Measurements from ENCODE around the gene SIDT1.

The SIDT1 gene

DNA sequence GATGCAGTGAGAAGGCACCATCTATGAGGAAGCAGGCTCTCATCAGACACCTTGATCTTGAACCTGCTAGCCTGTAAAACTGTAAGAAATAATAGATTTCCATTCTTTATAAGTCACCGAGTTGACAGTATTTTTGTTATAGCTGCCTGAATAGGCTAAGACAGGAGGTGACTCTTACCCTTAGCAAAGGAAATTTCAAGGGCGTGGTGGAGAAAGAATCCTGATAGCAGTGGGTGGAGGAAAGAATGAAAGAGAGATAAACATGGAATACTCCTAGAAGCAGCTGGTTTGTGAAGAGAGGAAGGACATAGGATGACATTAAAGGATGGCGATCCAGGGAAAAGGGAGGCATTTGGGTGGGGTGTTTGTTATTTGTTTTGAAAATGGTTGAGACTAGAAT, 41.4 kb downstream of the SIDT1 start:
- no peak for TF ChIP-seq SPI1 (IDR thresholded peaks at IDR 0.05; ENCODE audit: low read depth, low read length)
- no peak for TF ChIP-seq POLR2A (IDR thresholded peaks at IDR 0.05; ENCODE audit: low read depth, low read length)
- TF ChIP-seq POLR2AphosphoS5 (IDR thresholded peaks at IDR 0.05; ENCODE audit: low read depth, low read length) = no peak
- no peak for TF ChIP-seq POU2F2 (IDR thresholded peaks at IDR 0.05; ENCODE audit: low read depth, low read length)
- TF ChIP-seq PAX5 (IDR thresholded peaks at IDR 0.05; ENCODE audit: insufficient read depth, low read length, severe bottlenecking) = no peak
- no peak for TF ChIP-seq TAF1 (IDR thresholded peaks at IDR 0.05; ENCODE audit: low read depth, low read length)

DNA sequence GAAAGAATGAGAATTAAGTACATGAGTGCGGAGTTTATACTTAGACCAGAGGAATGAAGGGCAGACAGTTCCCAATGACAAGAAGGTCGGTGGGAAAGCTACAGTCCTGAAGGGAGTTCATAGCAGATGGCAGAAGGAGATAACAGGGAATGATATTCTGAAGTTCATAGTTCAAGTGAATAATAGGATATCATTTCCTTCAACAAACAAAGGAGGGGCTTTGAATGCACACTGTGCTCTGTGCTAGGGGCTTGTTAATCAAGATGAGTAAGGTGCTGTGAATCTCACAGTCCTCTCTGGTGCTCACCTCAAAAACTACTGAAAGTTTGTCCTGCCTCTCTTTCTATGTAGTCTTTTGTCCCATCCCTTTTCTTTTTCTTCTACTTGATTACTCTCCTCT, 41.9 kb downstream of the SIDT1 start:
- TF ChIP-seq SPI1 (IDR thresholded peaks at IDR 0.05; ENCODE audit: low read depth, low read length) = no peak
- TF ChIP-seq POU2F2 (IDR thresholded peaks at IDR 0.05; ENCODE audit: low read depth, low read length) = no peak
- no peak for TF ChIP-seq TAF1 (IDR thresholded peaks at IDR 0.05; ENCODE audit: low read depth, low read length)
- no peak for TF ChIP-seq POLR2A (IDR thresholded peaks at IDR 0.05; ENCODE audit: low read depth, low read length)
- TF ChIP-seq POLR2AphosphoS5 (IDR thresholded peaks at IDR 0.05; ENCODE audit: low read depth, low read length) = no peak
- no peak for TF ChIP-seq PAX5 (IDR thresholded peaks at IDR 0.05; ENCODE audit: insufficient read depth, low read length, severe bottlenecking)
- DNase-seq (ENCODE audit: insufficient read length, low spot score) (no peak), FAIRE-seq (no peak)

More for the DNA sequence above, 41.4 kb downstream of the SIDT1 start:
- FAIRE-seq (no peak), DNase-seq (ENCODE audit: insufficient read length, low spot score) (no peak)

DNA sequence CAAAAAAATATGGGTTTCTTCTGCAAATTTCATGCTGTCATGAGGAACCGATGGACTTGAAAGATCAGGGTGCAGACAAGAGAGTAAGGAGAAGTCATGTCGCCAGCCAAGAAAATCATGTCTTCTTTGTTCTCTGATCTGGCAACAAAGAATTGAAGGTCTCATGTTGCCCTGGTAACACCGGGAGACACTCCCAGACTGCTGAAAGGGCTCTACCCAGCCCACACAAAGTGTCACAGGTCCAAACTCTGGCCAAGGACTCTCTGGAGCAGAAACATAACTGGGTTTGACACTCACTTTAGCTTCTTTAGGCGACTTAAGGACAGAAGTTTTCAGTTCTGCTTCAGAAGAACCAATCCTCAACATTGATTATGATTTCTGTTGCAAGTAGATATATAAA, 42.9 kb downstream of the SIDT1 start:
- FAIRE-seq (no peak), DNase-seq (ENCODE audit: insufficient read length, low spot score) (no peak)
- TF ChIP-seq POLR2AphosphoS5 (IDR thresholded peaks at IDR 0.05; ENCODE audit: low read depth, low read length) (no peak), PAX5 (IDR thresholded peaks at IDR 0.05; ENCODE audit: insufficient read depth, low read length, severe bottlenecking) (no peak), SPI1 (IDR thresholded peaks at IDR 0.05; ENCODE audit: low read depth, low read length) (no peak), TAF1 (IDR thresholded peaks at IDR 0.05; ENCODE audit: low read depth, low read length) (no peak), POLR2A (IDR thresholded peaks at IDR 0.05; ENCODE audit: low read depth, low read length) (no peak), POU2F2 (IDR thresholded peaks at IDR 0.05; ENCODE audit: low read depth, low read length) (no peak)

DNA sequence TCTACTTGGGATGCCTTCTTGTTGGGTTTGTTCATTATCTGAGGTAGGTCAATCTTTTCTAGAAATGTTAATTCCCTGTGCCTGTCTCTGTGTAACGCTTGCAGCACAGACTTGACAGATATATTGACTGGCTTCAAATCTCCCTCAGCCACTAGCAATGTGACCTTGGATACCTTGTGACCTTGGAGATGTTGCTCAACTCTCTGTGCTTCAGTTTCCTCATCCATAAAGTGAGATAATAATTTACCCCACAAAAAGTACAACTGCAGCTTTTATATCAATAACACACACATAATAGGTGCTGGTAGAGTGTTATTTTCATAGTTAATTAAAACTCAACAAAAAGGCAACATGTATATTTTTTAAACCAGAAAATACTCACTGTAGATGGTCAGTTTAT, 52.9 kb downstream of the SIDT1 start:
- DNase-seq (ENCODE audit: insufficient read length, low spot score) (no peak), FAIRE-seq (no peak)
- no peak for TF ChIP-seq TAF1 (IDR thresholded peaks at IDR 0.05; ENCODE audit: low read depth, low read length)

DNA sequence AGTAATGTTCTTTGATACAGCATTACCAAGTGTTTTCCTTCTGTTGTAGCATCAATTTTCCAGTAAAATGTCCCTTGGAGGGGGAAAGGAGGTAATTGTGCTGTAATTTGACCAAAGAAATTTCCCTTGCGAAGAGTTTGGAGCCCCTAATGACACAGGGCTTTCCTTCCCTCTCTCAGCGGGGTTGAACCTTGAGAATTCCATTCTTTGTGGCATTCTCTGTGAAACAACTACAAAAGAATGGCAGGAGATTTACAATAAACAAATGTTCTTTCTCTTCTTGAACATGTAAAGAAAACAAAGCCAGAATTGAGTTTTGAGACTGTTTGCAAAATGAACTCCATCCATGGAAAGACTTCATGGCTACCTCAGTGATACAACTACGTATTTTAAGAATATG, 53.4 kb downstream of the SIDT1 start:
- DNase-seq (ENCODE audit: insufficient read length, low spot score) = no peak
- TF ChIP-seq POLR2AphosphoS5 (IDR thresholded peaks at IDR 0.05; ENCODE audit: low read depth, low read length) = no peak
- no peak for TF ChIP-seq SPI1 (IDR thresholded peaks at IDR 0.05; ENCODE audit: low read depth, low read length)
- FAIRE-seq = no peak

DNA sequence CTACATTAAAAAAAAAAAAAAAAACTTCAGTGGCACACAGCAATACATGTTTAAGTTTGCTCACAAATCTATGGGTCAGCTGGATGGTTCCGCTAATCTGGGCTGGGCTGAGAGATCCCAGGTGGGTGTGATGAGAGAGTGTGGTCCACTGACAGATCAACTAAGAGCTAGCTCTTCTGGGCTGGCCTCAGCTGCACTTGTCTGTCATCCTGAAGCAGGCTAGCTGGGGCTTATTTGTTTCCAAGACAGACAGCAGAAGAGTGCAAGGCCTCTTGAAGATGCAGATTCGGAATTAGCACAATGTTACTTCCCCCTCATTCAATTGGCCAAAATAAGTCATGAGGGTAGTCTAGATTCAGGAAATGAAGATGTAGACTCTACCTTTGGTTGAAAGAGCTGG, 56.5 kb downstream of the SIDT1 start:
- TF ChIP-seq POLR2A (IDR thresholded peaks at IDR 0.05; ENCODE audit: low read depth, low read length) (no peak), SPI1 (IDR thresholded peaks at IDR 0.05; ENCODE audit: low read depth, low read length) (no peak), POLR2AphosphoS5 (IDR thresholded peaks at IDR 0.05; ENCODE audit: low read depth, low read length) (no peak), PAX5 (IDR thresholded peaks at IDR 0.05; ENCODE audit: insufficient read depth, low read length, severe bottlenecking) (no peak), POU2F2 (IDR thresholded peaks at IDR 0.05; ENCODE audit: low read depth, low read length) (no peak), TAF1 (IDR thresholded peaks at IDR 0.05; ENCODE audit: low read depth, low read length) (no peak)
- FAIRE-seq (no peak), DNase-seq (ENCODE audit: insufficient read length, low spot score) (no peak)

DNA sequence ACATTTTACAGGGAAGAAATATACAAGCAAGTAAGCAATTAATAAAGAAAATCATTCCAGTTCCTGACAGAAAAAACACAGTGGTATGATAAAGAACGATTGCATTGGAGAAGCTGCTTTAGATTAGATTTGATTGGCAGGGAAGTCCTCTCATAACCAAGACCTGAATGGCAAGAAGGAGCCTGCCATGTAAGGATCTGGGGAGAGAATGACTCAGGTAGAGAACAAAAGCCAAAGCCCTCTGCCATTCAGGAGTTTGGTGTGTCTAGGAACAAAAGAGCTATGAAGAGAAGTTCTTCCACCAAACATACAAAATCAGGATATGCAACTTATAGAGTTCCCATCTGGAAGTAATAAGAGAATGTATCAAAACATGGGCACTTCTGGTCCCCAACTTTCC, 57.6 kb downstream of the SIDT1 start:
- no peak for DNase-seq (ENCODE audit: insufficient read length, low spot score)
- TF ChIP-seq PAX5 (IDR thresholded peaks at IDR 0.05; ENCODE audit: insufficient read depth, low read length, severe bottlenecking) = no peak
- TF ChIP-seq POLR2A (IDR thresholded peaks at IDR 0.05; ENCODE audit: low read depth, low read length) = no peak
- TF ChIP-seq POU2F2 (IDR thresholded peaks at IDR 0.05; ENCODE audit: low read depth, low read length) = no peak
- no peak for TF ChIP-seq SPI1 (IDR thresholded peaks at IDR 0.05; ENCODE audit: low read depth, low read length)
- no peak for TF ChIP-seq TAF1 (IDR thresholded peaks at IDR 0.05; ENCODE audit: low read depth, low read length)
- no peak for TF ChIP-seq POLR2AphosphoS5 (IDR thresholded peaks at IDR 0.05; ENCODE audit: low read depth, low read length)
- no peak for FAIRE-seq

DNA sequence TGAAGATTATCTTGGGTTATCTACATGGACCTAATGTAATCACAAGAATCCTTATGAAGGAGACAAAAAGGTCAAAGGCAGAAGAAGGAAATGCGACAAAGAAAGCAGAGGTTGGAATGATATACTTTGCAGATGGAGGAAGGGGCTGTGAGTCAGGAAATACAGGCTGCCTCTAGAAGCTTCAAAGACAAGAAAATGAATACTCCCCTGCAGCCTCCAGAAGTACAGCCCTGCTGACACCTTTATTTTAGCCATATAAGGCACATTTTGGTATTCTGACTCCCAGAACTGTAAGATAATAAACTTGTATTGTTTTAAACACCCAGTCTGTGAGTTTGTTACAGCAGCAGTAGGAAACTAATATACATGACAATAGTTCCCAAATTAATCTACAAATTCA, 58.6 kb downstream of the SIDT1 start:
- DNase-seq (ENCODE audit: insufficient read length, low spot score) (no peak), FAIRE-seq (no peak)
- no peak for TF ChIP-seq SPI1 (IDR thresholded peaks at IDR 0.05; ENCODE audit: low read depth, low read length)
- no peak for TF ChIP-seq TAF1 (IDR thresholded peaks at IDR 0.05; ENCODE audit: low read depth, low read length)
- TF ChIP-seq POU2F2 (IDR thresholded peaks at IDR 0.05; ENCODE audit: low read depth, low read length) = no peak
- TF ChIP-seq POLR2A (IDR thresholded peaks at IDR 0.05; ENCODE audit: low read depth, low read length) = no peak
- TF ChIP-seq POLR2AphosphoS5 (IDR thresholded peaks at IDR 0.05; ENCODE audit: low read depth, low read length) = no peak
- TF ChIP-seq PAX5 (IDR thresholded peaks at IDR 0.05; ENCODE audit: insufficient read depth, low read length, severe bottlenecking) = no peak

DNA sequence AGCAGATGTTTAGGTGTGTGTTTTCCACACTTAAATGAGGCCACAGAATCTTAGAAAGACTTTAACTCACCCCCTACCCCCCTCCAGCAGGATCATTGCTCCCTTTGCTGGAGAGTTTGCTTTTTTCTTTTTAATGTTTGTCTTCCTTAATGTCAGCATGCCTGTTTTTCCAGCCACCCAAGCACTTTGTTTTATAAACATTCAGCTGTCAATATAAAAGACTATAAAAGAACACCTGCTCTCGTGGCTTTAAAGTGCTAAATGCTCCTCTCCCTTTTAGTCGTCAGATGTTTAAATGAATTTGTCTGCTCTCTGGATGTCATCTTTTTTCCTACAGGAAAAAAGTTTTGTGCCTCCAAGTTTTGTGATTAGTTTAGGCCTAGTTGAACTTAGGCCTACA, 61.7 kb downstream of the SIDT1 start:
- no peak for DNase-seq (ENCODE audit: insufficient read length, low spot score)
- FAIRE-seq = no peak
- TF ChIP-seq PAX5 (IDR thresholded peaks at IDR 0.05; ENCODE audit: insufficient read depth, low read length, severe bottlenecking) = no peak
- no peak for TF ChIP-seq POLR2A (IDR thresholded peaks at IDR 0.05; ENCODE audit: low read depth, low read length)
- TF ChIP-seq POLR2AphosphoS5 (IDR thresholded peaks at IDR 0.05; ENCODE audit: low read depth, low read length) = no peak
- TF ChIP-seq POU2F2 (IDR thresholded peaks at IDR 0.05; ENCODE audit: low read depth, low read length) = no peak
- no peak for TF ChIP-seq SPI1 (IDR thresholded peaks at IDR 0.05; ENCODE audit: low read depth, low read length)
- no peak for TF ChIP-seq TAF1 (IDR thresholded peaks at IDR 0.05; ENCODE audit: low read depth, low read length)

DNA sequence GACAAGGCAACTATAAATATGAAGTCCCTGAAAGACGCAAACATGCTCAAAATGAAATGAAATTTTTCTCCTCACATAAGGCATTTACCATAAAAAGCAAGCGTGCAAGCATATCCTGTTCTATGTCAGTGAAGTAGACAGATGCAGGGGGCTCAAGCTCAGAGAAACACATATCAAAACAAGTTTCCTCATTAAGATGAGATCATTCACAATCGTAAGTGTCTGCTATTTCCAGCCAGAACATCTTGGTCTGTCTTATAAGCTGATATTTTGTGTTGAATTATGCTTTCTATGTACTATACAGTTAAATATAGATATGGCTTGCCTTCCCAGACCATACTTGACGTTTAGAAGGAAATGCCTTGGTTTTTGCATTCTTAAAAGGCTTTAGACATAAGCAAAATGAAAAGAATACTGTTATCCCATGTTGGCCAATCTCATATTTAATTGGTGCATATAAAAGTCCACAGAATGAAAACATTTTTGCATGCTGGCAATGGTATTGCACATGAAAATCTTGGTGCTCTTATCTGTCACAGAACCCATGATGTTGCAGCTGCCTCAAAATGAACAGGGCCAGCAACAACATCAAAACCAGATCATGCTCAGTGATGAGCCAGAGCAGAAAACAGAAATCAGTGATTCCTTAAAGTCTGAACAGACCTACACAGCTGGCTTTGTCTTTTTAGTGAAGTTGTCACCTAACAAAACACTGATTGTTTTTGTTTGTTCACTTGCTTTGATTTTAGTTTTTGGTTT, 65.4 kb downstream of the SIDT1 start:
- TF ChIP-seq PAX5 (IDR thresholded peaks at IDR 0.05; ENCODE audit: insufficient read depth, low read length, severe bottlenecking) (no peak), TAF1 (IDR thresholded peaks at IDR 0.05; ENCODE audit: low read depth, low read length) (no peak), POU2F2 (IDR thresholded peaks at IDR 0.05; ENCODE audit: low read depth, low read length) (no peak), POLR2AphosphoS5 (IDR thresholded peaks at IDR 0.05; ENCODE audit: low read depth, low read length) (no peak), SPI1 (IDR thresholded peaks at IDR 0.05; ENCODE audit: low read depth, low read length) (no peak)
- no peak for DNase-seq (ENCODE audit: insufficient read length, low spot score)
- no peak for FAIRE-seq
